Right forelimb (tissue), 1 donor: ENCODE data around the gene TMEM185B.

Experiments
- DNase-seq: peaks from one replicate; pipeline ENCODE4 v3.0.0-alpha.2; 2018

Gene TMEM185B

DNA sequence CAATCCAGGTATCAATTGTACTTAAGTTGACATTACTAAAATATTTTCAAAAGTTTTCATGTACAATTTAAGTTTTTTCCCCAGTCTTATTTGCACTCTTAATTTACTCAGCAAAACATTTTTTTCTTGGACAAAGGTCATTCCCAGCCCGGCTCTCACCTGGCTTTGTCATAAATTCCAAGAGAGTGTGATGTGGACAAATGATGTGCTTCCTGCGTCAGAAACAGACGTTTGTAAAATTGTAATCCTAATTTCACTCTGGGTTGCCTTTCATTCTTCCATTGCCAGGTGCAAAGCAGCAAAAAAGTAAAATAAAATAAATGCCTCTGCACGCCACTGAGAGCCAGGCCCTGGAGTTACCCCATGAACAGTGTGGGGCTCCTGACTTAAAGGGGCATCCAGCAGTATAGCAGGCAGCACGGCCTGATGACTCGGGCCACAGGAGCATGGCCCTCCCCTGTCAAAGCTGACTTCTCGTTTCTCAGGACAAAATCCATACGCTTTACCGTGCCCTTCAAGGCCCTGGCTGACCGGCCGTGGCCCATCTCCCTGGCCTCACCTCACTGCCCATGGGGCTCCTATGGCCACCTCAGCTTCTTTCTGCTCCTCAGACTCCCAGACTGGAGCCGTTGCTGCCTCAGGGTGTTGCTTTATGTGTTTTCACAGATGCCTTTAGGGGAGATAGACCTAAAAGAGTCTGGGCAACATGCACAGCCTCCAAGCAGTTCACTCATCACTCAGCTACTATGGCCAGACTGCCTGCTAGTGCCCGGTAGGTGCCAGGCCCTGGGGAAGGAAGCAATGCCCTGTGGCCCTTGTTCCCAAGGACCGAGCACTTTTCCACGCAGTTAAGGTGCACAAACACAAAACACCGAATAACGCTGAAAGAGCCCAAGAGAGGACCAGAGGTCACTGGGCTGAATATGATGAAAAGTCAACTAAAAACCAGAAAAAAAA lies 7.6 kb upstream of the TMEM185B start:
- no peak for DNase-seq

GRCh38 chr2:120229341-120229740 lies 6.1 kb upstream of the TMEM185B start:
- DNase-seq: no peak

DNA sequence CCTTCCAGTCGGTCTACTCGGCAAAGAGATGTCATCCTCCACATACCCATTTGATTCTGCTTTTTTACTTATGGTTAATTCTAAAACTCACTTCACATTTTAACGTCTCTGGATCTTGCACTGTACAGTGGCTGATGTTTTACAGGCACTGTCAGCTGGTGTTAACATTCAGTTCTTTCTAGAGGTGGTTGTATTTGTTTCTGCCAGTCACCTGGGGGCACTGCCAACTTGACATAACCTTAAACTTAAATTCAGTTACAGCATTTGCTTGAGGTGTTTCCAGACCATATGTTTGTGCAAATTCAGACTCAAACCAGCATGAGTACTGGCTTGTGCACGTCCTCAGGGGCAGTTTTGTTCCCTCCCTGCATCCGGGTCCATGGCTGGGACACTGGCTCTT lies 5.3 kb upstream of the TMEM185B start:
- DNase-seq: no peak

GRCh38 chr2:120227111-120227991 lies 4.2 kb upstream of the TMEM185B start:
- DNase-seq: no peak

DNA sequence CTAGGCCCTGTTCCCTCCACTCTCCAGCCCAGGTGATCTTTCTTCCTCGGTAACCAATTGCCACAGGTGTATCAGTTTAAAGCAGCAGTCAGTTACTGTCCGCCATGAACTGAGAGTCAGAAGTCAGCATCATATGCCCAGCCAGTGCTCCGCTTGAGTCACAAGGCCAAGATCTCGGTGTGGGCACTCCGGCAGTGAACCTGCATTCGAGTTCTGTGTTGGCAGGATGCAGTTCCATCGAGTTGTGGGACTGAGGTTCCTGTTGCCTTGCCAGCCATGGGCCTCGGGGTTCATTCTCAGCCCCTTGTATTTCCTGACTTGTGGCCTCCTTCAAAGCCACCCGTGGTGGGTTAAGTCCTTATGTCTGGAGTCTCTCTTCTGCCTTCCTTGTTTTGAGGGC lies 3.1 kb upstream of the TMEM185B start:
- DNase-seq: no peak

GRCh38 chr2:120225549-120226065 lies 2.4 kb upstream of the TMEM185B start:
- no peak for DNase-seq

DNA sequence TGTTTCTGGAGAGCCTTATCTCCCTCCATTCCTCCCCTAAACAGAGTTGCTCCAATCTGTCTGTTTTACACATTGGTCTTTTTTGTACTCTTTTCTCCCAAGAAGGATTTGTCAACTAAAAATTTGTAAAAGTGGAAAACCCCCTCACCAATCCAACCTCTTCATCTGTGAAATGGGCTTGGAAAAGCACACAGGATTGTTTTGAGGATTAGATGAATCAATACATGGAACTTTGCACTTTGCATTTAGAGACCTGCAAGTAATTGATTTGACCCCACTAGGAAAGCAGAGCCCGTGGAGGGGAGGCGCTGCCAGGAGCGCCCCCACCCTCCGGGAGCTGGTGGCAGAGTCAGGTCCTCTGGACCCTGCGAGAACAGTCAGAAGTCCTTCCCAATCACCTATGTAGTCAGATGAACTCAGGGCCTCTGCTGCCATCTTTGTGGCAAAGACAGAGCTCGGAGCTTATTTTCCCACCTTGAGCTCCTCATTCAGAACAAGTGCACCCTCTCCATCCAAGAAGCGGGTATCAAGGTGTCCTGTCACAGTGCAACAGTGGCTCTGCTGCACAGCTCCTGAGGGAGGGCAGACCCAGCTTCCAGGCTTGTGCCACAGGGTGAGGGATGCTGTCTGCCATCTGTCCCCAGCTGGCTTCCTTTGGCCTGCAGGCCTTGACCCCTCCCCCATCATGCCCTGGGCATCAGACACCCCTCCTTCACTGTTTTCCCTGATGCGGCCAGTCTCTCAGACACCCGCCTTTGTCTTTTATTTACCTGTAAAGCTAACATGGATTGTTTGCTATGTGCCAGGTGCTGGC lies 1.7 kb upstream of the TMEM185B start:
- DNase-seq: no peak

- DNase-seq: peak; percentile 37
Measured at GRCh38 chr2:120224256-120224655, 1.1 kb upstream of the TMEM185B start.

GRCh38 chr2:120222186-120223033 lies 790 bp downstream of the TMEM185B start:
- DNase-seq: peak; percentile 41

DNA sequence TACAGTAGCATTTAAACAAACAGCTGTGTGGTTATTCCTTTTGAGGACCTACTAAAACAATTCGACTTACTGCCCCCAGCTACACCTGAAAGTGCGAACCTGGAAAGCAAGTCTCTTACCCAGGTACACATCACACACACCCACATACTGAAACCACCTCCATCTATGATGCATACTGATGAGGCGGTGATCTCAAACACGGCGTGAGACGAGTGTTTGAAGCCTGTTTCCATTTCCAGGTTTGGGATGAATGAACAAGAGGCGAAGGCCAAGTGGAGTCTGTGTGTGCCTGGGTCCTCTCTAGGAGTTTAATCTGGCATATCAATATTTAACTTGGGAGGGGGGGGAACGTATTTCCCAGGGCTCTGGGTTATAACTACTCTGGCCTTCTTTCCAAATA lies 1.6 kb downstream of the TMEM185B start:
- no peak for DNase-seq

DNA sequence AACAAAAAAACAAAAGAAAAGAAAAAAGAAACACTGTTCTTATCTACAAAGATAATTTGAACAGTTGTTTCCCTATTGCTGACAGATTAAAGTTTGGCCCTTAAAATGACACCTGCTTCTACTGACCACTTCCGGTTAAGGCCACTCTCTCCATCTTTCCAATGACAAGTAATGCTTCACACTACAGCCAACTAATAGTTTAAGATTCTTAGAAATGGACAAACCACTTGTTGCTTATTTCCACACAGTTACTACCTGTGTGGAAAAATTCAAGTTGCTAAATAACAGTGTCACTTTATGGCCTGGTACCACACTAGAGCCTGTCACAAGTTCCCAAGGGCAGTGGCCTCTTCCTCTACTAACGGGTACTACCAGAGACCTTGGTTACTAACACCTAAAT lies 2.4 kb downstream of the TMEM185B start:
- no peak for DNase-seq

GRCh38 chr2:120219766-120220165 lies 3.4 kb downstream of the TMEM185B start:
- DNase-seq: no peak

- DNase-seq: no peak
Measured at GRCh38 chr2:120219291-120219690, 3.9 kb downstream of the TMEM185B start.

GRCh38 chr2:120218181-120218580 lies 5.0 kb downstream of the TMEM185B start:
- DNase-seq: no peak

GRCh38 chr2:120210270-120210693 lies 12.9 kb downstream of the TMEM185B start:
- DNase-seq: no peak

DNA sequence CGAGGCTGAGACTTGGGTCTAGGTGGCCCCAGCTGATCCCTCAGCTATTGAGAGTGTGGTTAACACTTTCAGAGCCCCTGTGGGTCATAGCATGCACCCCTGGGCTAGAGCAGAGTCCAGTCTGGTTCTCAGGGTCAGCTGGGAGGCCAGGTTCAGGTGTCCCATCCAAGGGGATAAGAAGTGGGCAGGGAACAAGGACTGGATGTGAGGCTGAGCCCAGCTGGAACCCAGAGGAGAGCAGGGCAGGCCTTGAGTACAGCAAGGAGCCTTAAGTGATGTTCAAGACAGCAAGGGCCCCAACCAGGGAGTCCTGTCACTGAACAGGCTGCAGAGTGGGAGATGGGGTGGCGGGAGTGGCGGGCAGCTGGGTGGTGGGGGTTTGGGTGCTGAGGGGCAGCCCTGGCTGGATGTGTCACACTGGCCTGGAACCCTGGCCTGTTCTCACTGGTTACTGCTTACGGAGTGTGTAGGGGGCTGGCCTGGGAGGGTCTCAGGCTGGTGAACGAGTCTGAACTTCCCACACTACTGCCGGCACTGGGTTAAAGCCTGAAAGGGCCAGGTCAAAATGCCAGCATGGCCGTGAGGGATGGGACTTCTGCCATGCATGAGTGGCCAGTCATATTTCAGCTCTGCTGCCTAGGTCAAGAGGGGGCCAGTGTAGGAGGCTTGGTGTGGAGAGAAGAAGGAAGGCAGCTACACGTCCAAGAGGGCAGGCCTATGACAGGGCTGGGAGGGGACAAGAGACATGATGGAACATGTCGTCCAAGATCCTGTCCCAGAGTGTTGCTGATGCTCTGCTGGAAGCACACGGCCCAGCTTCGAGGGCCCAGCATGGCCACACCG lies 13.6 kb downstream of the TMEM185B start:
- DNase-seq: no peak

DNA sequence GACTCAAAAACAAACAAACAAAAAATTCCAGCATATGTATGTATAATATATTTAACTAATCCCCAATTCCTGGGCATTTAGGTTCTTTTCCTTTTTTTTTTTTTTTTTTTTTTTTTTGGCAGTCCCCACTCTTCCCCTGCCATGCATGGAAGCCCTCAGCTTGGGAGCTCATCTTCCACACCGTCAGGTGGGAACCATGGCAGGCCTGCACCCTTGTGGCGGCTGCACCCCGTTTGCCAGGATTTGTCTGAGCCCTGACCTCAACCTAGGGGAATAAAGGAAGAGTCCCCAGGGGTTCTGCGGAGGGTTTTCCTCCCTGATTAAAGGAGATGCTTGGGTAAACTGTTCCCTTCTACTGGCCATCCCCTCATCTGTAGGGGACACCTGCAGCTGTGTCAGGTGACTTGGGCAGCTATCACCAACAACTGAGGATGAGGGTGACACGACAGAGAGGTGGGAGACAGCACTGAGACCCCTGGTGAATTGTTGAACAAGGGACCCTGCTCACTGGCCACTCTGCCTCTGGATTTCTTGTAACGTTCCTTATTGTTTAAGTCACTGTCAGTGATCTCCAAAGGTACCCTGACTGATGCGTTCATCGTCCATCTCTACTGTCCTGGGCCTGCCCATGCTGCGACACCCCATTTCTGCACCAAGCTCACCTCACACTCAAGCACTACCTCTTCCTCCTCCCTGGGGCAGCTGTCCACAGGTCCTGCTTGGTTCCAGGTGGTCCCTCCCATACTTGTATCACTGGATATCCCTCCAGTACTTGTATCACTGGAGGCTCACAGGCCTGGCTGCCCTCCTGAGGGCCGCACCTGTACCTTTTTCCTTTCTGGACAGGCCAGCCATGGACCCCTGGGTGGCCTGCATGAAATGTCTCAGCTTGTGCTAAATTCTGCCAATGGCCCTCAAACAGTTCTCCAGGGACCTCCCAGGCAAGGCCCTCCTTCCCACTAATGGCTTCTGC lies 14.5 kb downstream of the TMEM185B start:
- no peak for DNase-seq

DNA sequence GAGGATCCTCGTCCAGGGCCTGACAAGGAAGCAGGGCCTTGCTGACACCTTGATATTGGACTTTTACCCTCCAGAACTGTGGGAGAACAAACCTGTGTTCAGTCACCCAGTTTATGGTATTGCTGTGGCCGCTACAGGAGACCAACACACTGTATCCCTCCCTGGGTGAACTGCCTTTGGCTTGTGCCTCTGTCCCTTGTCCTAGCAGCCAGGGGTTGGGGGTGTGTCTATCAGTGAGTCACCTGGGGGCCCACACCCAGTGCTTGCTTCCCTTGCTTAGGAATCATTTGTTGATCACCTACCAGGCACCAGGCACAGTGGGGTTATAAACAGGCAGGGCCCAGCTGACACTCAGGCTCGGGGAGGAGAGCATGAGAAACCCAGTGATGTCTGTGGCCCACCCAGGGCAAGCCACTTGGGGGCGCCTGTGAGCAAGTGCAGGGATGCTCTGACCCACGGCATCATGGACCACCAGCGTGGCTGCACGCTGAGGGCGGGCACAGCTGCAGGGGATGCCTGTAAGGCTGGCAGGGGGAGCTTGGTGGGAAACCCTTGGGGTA lies 17.1 kb downstream of the TMEM185B start:
- no peak for DNase-seq
